HFFc6 (cell line): ENCODE measurements around the gene NGF. TPM values are rescaled to one million over a fixed set of nuclear protein-coding genes. Genes with fewer than 3 reads are reported as not detected.
"Not testable (repeated sequence)": the region's sequence is repeated elsewhere in the genome, so short reads cannot be mapped to it uniquely, and the experiment has no call there.

Experiments used
- DNase-seq: peaks from one replicate; pipeline ENCODE4 v3.0.0-alpha.2; 2018
- H3K27ac Mint-ChIP-seq: 2 replicates; pipeline ENCODE4 v1.8.0; 2020; ENCODE audit warnings: mild to moderate bottlenecking, mixed read lengths
- H3K27me3 Mint-ChIP-seq: 2 replicates; pipeline ENCODE4 v1.8.0; 2021; ENCODE audit warnings: mild to moderate bottlenecking, moderate library complexity, mixed read lengths; ENCODE audit not compliant: insufficient read depth
- H3K36me3 Mint-ChIP-seq: 2 replicates; pipeline ENCODE4 v1.8.0; 2021; ENCODE audit warnings: low read depth, mixed read lengths
- H3K4me1 Mint-ChIP-seq: 2 replicates; pipeline ENCODE4 v1.8.0; 2020; ENCODE audit warnings: low read depth, mixed read lengths
- H3K4me3 Mint-ChIP-seq: 2 replicates; pipeline ENCODE4 v1.8.0; 2020; ENCODE audit warnings: mild to moderate bottlenecking, moderate library complexity, mixed read lengths
- H3K9me3 Mint-ChIP-seq: 2 replicates; pipeline ENCODE4 v1.8.0; 2020; ENCODE audit warnings: mild to moderate bottlenecking, mixed read lengths
- total RNA-seq, 6 experiments: library from RNA; stranded (reverse); fragmentation: NEBNext Ultra II Directional; extraction: Animal tissue kit (Norgen Biotek cat#: 25700); gene quantifications; 2 replicates in 1 of 6; 3 replicates in 5 of 6; pipeline ENCODE4 v1.2.3, GENCODE V29; 2021
- TF ChIP-seq, protein P1 (sequence below): fragments of 200-600 bp; sonication (generic); IDR thresholded peaks from 2 replicates; pipeline ENCODE4 v1.5.0; 2021; ENCODE audit warnings: antibody characterized with exemption, mild to moderate bottlenecking

The NGF gene
- total RNA-seq, 6 experiments from 2014 or later, result 44.4 to 53.8 (median 51.0) TPM

- Mint-ChIP-seq H3K9me3 (peaks cover 14% of the 10 kb centered on the region), H3K36me3 (peaks cover 21% of the 10 kb centered on the region), H3K4me3 (no peak overlapping the region), H3K4me1 (peaks cover 21% of the 10 kb centered on the region), H3K27ac (no peak overlapping the region), H3K27me3 (peaks cover 1% of the 10 kb centered on the region; the same call in 1 of the 2 replicates)
- TF ChIP-seq, protein P1, sequence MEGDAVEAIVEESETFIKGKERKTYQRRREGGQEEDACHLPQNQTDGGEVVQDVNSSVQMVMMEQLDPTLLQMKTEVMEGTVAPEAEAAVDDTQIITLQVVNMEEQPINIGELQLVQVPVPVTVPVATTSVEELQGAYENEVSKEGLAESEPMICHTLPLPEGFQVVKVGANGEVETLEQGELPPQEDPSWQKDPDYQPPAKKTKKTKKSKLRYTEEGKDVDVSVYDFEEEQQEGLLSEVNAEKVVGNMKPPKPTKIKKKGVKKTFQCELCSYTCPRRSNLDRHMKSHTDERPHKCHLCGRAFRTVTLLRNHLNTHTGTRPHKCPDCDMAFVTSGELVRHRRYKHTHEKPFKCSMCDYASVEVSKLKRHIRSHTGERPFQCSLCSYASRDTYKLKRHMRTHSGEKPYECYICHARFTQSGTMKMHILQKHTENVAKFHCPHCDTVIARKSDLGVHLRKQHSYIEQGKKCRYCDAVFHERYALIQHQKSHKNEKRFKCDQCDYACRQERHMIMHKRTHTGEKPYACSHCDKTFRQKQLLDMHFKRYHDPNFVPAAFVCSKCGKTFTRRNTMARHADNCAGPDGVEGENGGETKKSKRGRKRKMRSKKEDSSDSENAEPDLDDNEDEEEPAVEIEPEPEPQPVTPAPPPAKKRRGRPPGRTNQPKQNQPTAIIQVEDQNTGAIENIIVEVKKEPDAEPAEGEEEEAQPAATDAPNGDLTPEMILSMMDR, result no peak
- no peak for DNase-seq
Measured at GRCh38 chr1:115365738-115366137, 27.7 kb upstream of the NGF start.

GRCh38 chr1:115364780-115365155 is 26.7 kb upstream of the NGF start:
- H3K9me3 Mint-ChIP-seq, result peaks cover 15% of the 10 kb centered on the region
- no peak for DNase-seq
- H3K36me3 Mint-ChIP-seq, result peaks cover 21% of the 10 kb centered on the region
- H3K27ac Mint-ChIP-seq, result peak overlapping the region; percentile 67
- TF ChIP-seq, protein P1, result no peak
- H3K4me3 Mint-ChIP-seq, result peak overlapping the region; percentile 60
- peaks cover 1% of the 10 kb centered on the region; the same call in 1 of the 2 replicates for H3K27me3 Mint-ChIP-seq
- peaks cover 21% of the 10 kb centered on the region for H3K4me1 Mint-ChIP-seq

- Mint-ChIP-seq H3K36me3 (peaks cover 21% of the 10 kb centered on the region), H3K4me1 (peaks cover 21% of the 10 kb centered on the region), H3K9me3 (peaks cover 15% of the 10 kb centered on the region), H3K27ac (peak overlapping the region; percentile 67), H3K27me3 (peaks cover 1% of the 10 kb centered on the region; the same call in 1 of the 2 replicates), H3K4me3 (peak overlapping the region; percentile 60)
- TF ChIP-seq, protein P1, result no peak
- peak; percentile 70 for DNase-seq
Measured at GRCh38 chr1:115364046-115364779, 26.2 kb upstream of the NGF start.

- Mint-ChIP-seq H3K36me3 (peaks cover 25% of the 10 kb centered on the region), H3K27me3 (peaks cover 1% of the 10 kb centered on the region; the same call in 1 of the 2 replicates), H3K4me1 (peaks cover 21% of the 10 kb centered on the region), H3K4me3 (no peak overlapping the region), H3K27ac (no peak overlapping the region), H3K9me3 (peaks cover 19% of the 10 kb centered on the region)
- no peak for DNase-seq
- TF ChIP-seq, protein P1, result no peak
Measured at GRCh38 chr1:115363171-115363570, 25.1 kb upstream of the NGF start.

GRCh38 chr1:115360505-115361129 is 22.6 kb upstream of the NGF start:
- Mint-ChIP-seq H3K4me1 (peaks cover 29% of the 10 kb centered on the region), H3K36me3 (peaks cover 30% of the 10 kb centered on the region), H3K9me3 (peaks cover 19% of the 10 kb centered on the region)
- not testable (repeated sequence) for H3K27me3 Mint-ChIP-seq, DNase-seq, H3K4me3 Mint-ChIP-seq, H3K27ac Mint-ChIP-seq

DNA sequence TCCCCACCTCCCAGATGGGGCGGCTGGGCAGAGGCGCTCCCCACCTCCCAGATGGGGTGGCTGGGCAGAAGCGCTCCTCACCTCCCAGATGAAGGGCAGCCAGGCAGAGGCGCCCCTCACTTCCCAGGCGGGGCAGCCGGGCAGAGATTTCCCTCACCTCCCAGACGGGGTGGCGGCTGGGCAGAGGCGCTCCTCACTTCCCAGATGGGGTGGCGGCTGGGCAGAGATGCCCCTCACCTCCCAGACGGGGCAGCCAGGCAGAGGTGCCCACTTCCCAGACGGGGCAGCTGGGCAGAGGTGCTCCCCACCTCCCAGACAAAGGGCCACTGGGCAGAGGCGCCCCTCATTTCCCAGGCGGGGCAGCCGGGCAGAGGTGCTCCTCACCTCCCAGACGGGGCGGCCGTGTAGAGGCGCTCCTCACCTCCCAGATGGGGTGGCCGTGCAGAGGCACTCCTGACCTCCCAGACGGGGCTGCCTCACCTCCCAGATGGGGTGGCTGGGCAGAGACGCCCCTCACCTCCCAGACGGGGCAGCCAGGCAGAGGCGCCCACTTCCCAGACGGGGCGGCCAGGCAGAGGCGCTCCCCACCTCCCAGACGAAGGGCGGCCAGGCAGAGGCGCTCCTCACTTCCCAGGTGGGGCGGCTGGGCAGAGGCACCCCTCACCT is 21.9 kb upstream of the NGF start:
- Mint-ChIP-seq H3K9me3 (peaks cover 19% of the 10 kb centered on the region), H3K36me3 (peaks cover 30% of the 10 kb centered on the region), H3K4me1 (peaks cover 25% of the 10 kb centered on the region)
- H3K27me3 Mint-ChIP-seq, H3K4me3 Mint-ChIP-seq, DNase-seq, H3K27ac Mint-ChIP-seq: not testable (repeated sequence)
